Ishikawa (cell line): ENCODE data around the gene LSM5.

Source experiments
- EP300 ChIP-seq: IDR thresholded peaks from 2 replicates; pipeline ENCODE4 v1.6.1; 2012; ENCODE audit warnings: borderline replicate concordance
- FOXM1 ChIP-seq: IDR thresholded peaks from 2 replicates; pipeline ENCODE4 v1.6.1; 2012; ENCODE audit warnings: low read depth, borderline replicate concordance
- MAX ChIP-seq: IDR thresholded peaks from 2 replicates; pipeline ENCODE4 v1.6.1; 2012
- TAF1 ChIP-seq: IDR thresholded peaks from 2 replicates; pipeline ENCODE4 v1.6.1; 2012; ENCODE audit warnings: low read depth, mild to moderate bottlenecking
- YY1 ChIP-seq: IDR thresholded peaks from 2 replicates; pipeline ENCODE4 v1.6.1; 2012; ENCODE audit warnings: low read depth

- TF ChIP-seq EP300 (no peak), TAF1 (no peak), MAX (no peak), FOXM1 (no peak), YY1 (no peak)
Measured at GRCh38 chr7:32511791-32512190, 21.6 kb upstream of the LSM5 start.
